NCI-H2107 treated with DMSO at 0.1 percent for 48 hours (cell line): ENCODE results near the gene HSD17B8.

ENCODE experiments used
- DNase-seq: peaks from one replicate; lab custom pipeline; 2025; ENCODE audit not compliant: unreplicated experiment; lab: John Stamatoyannopoulos, UW

Gene HSD17B8

GRCh38 chr6:33236328-33236727 lies 31.9 kb downstream of the HSD17B8 start:
- no peak for DNase-seq

- no peak for DNase-seq
These were observed 32.4 kb downstream of the HSD17B8 start for GRCh38 chr6:33236852-33237251.

- no peak for DNase-seq
These were observed 33.3 kb downstream of the HSD17B8 start for GRCh38 chr6:33237741-33238140.

GRCh38 chr6:33241968-33242367 lies 37.5 kb downstream of the HSD17B8 start:
- no peak for DNase-seq

- no peak for DNase-seq
These were observed 39.0 kb downstream of the HSD17B8 start for GRCh38 chr6:33243476-33243875.

GRCh38 chr6:33247977-33248642 lies 43.7 kb downstream of the HSD17B8 start:
- peak; percentile 63 for DNase-seq

GRCh38 chr6:33248643-33248931 lies 44.1 kb downstream of the HSD17B8 start:
- no peak for DNase-seq

- peak; percentile 88 for DNase-seq
These were observed 44.7 kb downstream of the HSD17B8 start for GRCh38 chr6:33248932-33249731.

GRCh38 chr6:33249732-33250630 lies 45.5 kb downstream of the HSD17B8 start:
- DNase-seq, result no peak

- DNase-seq, result no peak
These were observed 46.3 kb downstream of the HSD17B8 start for GRCh38 chr6:33250731-33251130.

- DNase-seq, result no peak
These were observed 47.0 kb downstream of the HSD17B8 start for GRCh38 chr6:33251395-33252012.

GRCh38 chr6:33252759-33253158 lies 48.3 kb downstream of the HSD17B8 start:
- DNase-seq, result no peak

GRCh38 chr6:33254591-33254990 lies 50.1 kb downstream of the HSD17B8 start:
- no peak for DNase-seq
